HEK293 (cell line): ENCODE measurements around the gene RAB11FIP3.

ENCODE experiments used
- KLF1 ChIP-seq: fragments of 450-650 bp; formaldehyde crosslinking; IDR thresholded peaks from 2 replicates; pipeline ENCODE4 v1.5.1; 2016; ENCODE audit warnings: missing biosample characterization, missing genetic modification characterization
- TRIM28 ChIP-seq: IDR thresholded peaks from 2 replicates; pipeline ENCODE4 v1.6.1; 2011; ENCODE audit warnings: low read length, control low read depth, borderline replicate concordance
- TF ChIP-seq, protein P1 (sequence below): fragments of 450-650 bp; formaldehyde crosslinking; IDR thresholded peaks from 2 replicates; pipeline ENCODE4 v1.5.1; 2016; ENCODE audit warnings: missing biosample characterization, missing genetic modification characterization

DNA sequence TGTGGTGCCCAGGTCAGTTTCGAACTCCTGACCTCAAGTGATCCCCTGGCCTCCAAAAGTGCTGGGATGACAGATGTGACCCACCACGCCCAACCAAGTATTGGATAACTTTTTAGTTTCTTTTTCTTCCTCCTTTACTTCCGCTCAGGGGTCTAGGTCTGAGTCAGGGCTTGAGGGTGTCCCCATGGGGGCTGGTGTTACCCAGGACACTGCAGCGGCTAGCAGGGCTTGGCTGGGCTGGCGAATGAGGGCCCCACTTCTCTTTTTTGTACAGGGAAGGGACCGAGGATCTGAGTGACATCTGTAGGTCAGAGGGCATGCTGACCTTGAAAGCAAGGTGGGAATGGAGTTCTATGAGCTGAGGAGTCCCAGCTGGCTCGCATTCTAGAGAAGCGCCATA lies 24.9 kb downstream of the RAB11FIP3 start:
- TF ChIP-seq TRIM28 (no peak), KLF1 (tag by site-specific recombination) (no peak)
- TF ChIP-seq, protein P1, sequence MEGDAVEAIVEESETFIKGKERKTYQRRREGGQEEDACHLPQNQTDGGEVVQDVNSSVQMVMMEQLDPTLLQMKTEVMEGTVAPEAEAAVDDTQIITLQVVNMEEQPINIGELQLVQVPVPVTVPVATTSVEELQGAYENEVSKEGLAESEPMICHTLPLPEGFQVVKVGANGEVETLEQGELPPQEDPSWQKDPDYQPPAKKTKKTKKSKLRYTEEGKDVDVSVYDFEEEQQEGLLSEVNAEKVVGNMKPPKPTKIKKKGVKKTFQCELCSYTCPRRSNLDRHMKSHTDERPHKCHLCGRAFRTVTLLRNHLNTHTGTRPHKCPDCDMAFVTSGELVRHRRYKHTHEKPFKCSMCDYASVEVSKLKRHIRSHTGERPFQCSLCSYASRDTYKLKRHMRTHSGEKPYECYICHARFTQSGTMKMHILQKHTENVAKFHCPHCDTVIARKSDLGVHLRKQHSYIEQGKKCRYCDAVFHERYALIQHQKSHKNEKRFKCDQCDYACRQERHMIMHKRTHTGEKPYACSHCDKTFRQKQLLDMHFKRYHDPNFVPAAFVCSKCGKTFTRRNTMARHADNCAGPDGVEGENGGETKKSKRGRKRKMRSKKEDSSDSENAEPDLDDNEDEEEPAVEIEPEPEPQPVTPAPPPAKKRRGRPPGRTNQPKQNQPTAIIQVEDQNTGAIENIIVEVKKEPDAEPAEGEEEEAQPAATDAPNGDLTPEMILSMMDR: no peak
